ENCODE results near the gene CADPS2. TPM values are rescaled to one million over a fixed set of nuclear protein-coding genes. Genes with fewer than 3 reads are reported as not detected.

CADPS2 gene
- total RNA-seq, 6 donors from 2014 or later: 33.3 to 74.7 (median 45.7) TPM

- DNase-seq: no peak
- Histone ChIP-seq H3K36me3 (peaks cover 0 to 5% (median 0%) of the 10 kb centered on the region in 4 donors), H3K27me3 (no peaks in the 10 kb centered on the region), H3K4me1 (peaks cover 0 to 7% (median 0%) of the 10 kb centered on the region in 4 donors), H3K27ac (no peak overlapping the region), H3K9me3 (no peaks in the 10 kb centered on the region), H3K4me3 (no peak overlapping the region)
- no peak for TF ChIP-seq POLR2A (IDR thresholded peaks at IDR 0.05)
- WGBS, 2 donors: 53 to 67% methylated on average over 1 of the region's 1 CpG
- ATAC-seq (ENCODE audit: low FRiP score in 2 of 2): no peak
Measured at GRCh38 chr7:122789156-122789555, 97.1 kb downstream of the CADPS2 start.

GRCh38 chr7:122770686-122771335, 115.4 kb downstream of the CADPS2 start:
- DNase-seq (no peak), ATAC-seq (ENCODE audit: low FRiP score in 2 of 2) (no peak)
- Histone ChIP-seq H3K4me1 (no peaks in the 10 kb centered on the region), H3K9me3 (peaks cover 0 to 2% (median 0%) of the 10 kb centered on the region in 4 donors), H3K36me3 (no peaks in the 10 kb centered on the region), H3K27ac (no peak overlapping the region), H3K4me3 (no peak overlapping the region), H3K27me3 (no peaks in the 10 kb centered on the region)
- 60 to 80% methylated on average over 2 to 4 of the region's 4 CpGs for WGBS, 2 donors
- TF ChIP-seq CTCF (IDR thresholded peaks at IDR 0.05) (no peak), EP300 (IDR thresholded peaks at IDR 0.05) (no peak), POLR2AphosphoS5 (IDR thresholded peaks at IDR 0.05) (no peak), POLR2A (IDR thresholded peaks at IDR 0.05) (no peak)

GRCh38 chr7:122768827-122769226, 117.4 kb downstream of the CADPS2 start:
- TF ChIP-seq POLR2AphosphoS5 (IDR thresholded peaks at IDR 0.05) (no peak), POLR2A (IDR thresholded peaks at IDR 0.05) (no peak), CTCF (IDR thresholded peaks at IDR 0.05) (no peak), EP300 (IDR thresholded peaks at IDR 0.05) (no peak)
- DNase-seq: no peak
- H3K4me3 ChIP-seq: no peak overlapping the region
- H3K27me3 ChIP-seq: no peaks in the 10 kb centered on the region
- H3K27ac ChIP-seq: no peak overlapping the region
- H3K36me3 ChIP-seq: no peaks in the 10 kb centered on the region
- peaks cover 0 to 9% (median 3%) of the 10 kb centered on the region in 4 donors for H3K4me1 ChIP-seq
- no peaks in the 10 kb centered on the region for H3K9me3 ChIP-seq
- WGBS, 2 donors: 80 to 90% methylated on average over 3 of the region's 3 CpGs
- no peak for ATAC-seq (ENCODE audit: low FRiP score in 2 of 2)

- Histone ChIP-seq H3K36me3 (no peaks in the 10 kb centered on the region), H3K4me1 (peaks cover 0 to 9% (median 3%) of the 10 kb centered on the region in 4 donors), H3K4me3 (no peak overlapping the region), H3K27me3 (no peaks in the 10 kb centered on the region), H3K27ac (no peak overlapping the region), H3K9me3 (no peaks in the 10 kb centered on the region)
- TF ChIP-seq CTCF (IDR thresholded peaks at IDR 0.05) (no peak), POLR2A (IDR thresholded peaks at IDR 0.05) (no peak), EP300 (IDR thresholded peaks at IDR 0.05) (no peak), POLR2AphosphoS5 (IDR thresholded peaks at IDR 0.05) (no peak)
- DNase-seq (no peak), ATAC-seq (ENCODE audit: low FRiP score in 2 of 2) (no peak)
- WGBS, 2 donors: 69 to 73% methylated on average over 3 of the region's 3 CpGs
Measured at GRCh38 chr7:122767339-122767738, 118.9 kb downstream of the CADPS2 start.

GRCh38 chr7:122766593-122766992, 119.7 kb downstream of the CADPS2 start:
- no peak for DNase-seq
- Histone ChIP-seq H3K27ac (no peak overlapping the region), H3K27me3 (no peaks in the 10 kb centered on the region), H3K4me3 (no peak overlapping the region), H3K36me3 (no peaks in the 10 kb centered on the region), H3K4me1 (peaks cover 0 to 9% (median 3%) of the 10 kb centered on the region in 4 donors), H3K9me3 (no peaks in the 10 kb centered on the region)
- TF ChIP-seq EP300 (IDR thresholded peaks at IDR 0.05): no peak
- no peak for TF ChIP-seq CTCF (IDR thresholded peaks at IDR 0.05)
- no peak for TF ChIP-seq POLR2A (IDR thresholded peaks at IDR 0.05)
- no peak for TF ChIP-seq POLR2AphosphoS5 (IDR thresholded peaks at IDR 0.05)
- 87 to 90% methylated on average over 1 of the region's 1 CpG for WGBS, 2 donors
- no peak for ATAC-seq (ENCODE audit: low FRiP score in 2 of 2)
